Stimulated activated naive CD8-positive, alpha-beta T cell treated with anti-CD3 and anti-CD28 coated beads, Interleukin-15, amount 100 ng/mL, for 72 hours (primary cell): Measurements from ENCODE around the gene TOMM20.

Experiments
- ATAC-seq: fragments of 150-1000 bp; cut with Tn5 transposase; 2 replicates; pipeline ENCODE4 v1.10.0; 2021; ENCODE audit warnings: mild to moderate bottlenecking, moderate library complexity
- DNase-seq, 2 donors: peaks; one replicate each; pipeline ENCODE4 v3.0.0; 2021 to 2022
- H3K27ac Mint-ChIP-seq, 2 donors: one replicate each; pipeline ENCODE4 v1.8.0; 2022; ENCODE audit warnings: mild to moderate bottlenecking in 2 of 2, mixed read lengths in 2 of 2, moderate library complexity in 2 of 2
- H3K27me3 Mint-ChIP-seq: one replicate; pipeline ENCODE4 v1.8.0; 2022; ENCODE audit warnings: mixed read lengths
- H3K4me1 Mint-ChIP-seq: one replicate; pipeline ENCODE4 v1.8.0; 2022; ENCODE audit warnings: mild to moderate bottlenecking, mixed read lengths
- H3K4me3 Mint-ChIP-seq, 2 donors: one replicate each; pipeline ENCODE4 v1.8.0; 2022; ENCODE audit warnings: mild to moderate bottlenecking in 2 of 2, mixed read lengths in 2 of 2, moderate library complexity in 1 of 2
- H3K9me3 Mint-ChIP-seq, 2 donors: one replicate each; pipeline ENCODE4 v1.8.0; 2022; ENCODE audit warnings: mixed read lengths in 2 of 2

The TOMM20 gene

GRCh38 chr1:235149824-235150223 lies 21.2 kb upstream of the TOMM20 start:
- Mint-ChIP-seq H3K27me3 (no peaks in the 10 kb centered on the region), H3K9me3 (no peaks in the 10 kb centered on the region), H3K27ac (no peak overlapping the region), H3K4me3 (no peak overlapping the region), H3K4me1 (peaks cover 44% of the 10 kb centered on the region)
- ATAC-seq (no peak), DNase-seq (no peak)

- H3K27ac Mint-ChIP-seq = no peak overlapping the region
- DNase-seq (no peak), ATAC-seq (peak; percentile 33)
- no peaks in the 10 kb centered on the region for H3K27me3 Mint-ChIP-seq
- H3K9me3 Mint-ChIP-seq = no peaks in the 10 kb centered on the region
- peaks cover 31% of the 10 kb centered on the region for H3K4me1 Mint-ChIP-seq
- H3K4me3 Mint-ChIP-seq = no peak overlapping the region
These were observed 18.6 kb upstream of the TOMM20 start for GRCh38 chr1:235147269-235147668.

GRCh38 chr1:235145639-235146038 lies 17.0 kb upstream of the TOMM20 start:
- no peak for DNase-seq

GRCh38 chr1:235142991-235143390 lies 14.4 kb upstream of the TOMM20 start:
- no peak for DNase-seq
- no peak overlapping the region for H3K27ac Mint-ChIP-seq
- no peak for ATAC-seq
- peaks cover 39% of the 10 kb centered on the region for H3K4me1 Mint-ChIP-seq
- H3K4me3 Mint-ChIP-seq = no peak overlapping the region
- H3K27me3 Mint-ChIP-seq = no peaks in the 10 kb centered on the region
- H3K9me3 Mint-ChIP-seq = no peaks in the 10 kb centered on the region

More at GRCh38 chr1:235145639-235146038, 17.0 kb upstream of the TOMM20 start:
- Mint-ChIP-seq H3K9me3 (no peaks in the 10 kb centered on the region), H3K4me3 (no peak overlapping the region), H3K4me1 (peaks cover 27% of the 10 kb centered on the region), H3K27me3 (no peaks in the 10 kb centered on the region), H3K27ac (peak overlapping the region in 1 of 2 donors; percentile 48)
- no peak for ATAC-seq

- H3K27me3 Mint-ChIP-seq = no peaks in the 10 kb centered on the region
- peaks cover 34% of the 10 kb centered on the region for H3K4me1 Mint-ChIP-seq
- H3K4me3 Mint-ChIP-seq = no peak overlapping the region
- no peak for DNase-seq
- H3K9me3 Mint-ChIP-seq = no peaks in the 10 kb centered on the region
- ATAC-seq = no peak
- H3K27ac Mint-ChIP-seq = peak overlapping the region; percentile 41 to 89
These were observed 10.7 kb upstream of the TOMM20 start for GRCh38 chr1:235139315-235139714.

- Mint-ChIP-seq H3K9me3 (no peaks in the 10 kb centered on the region), H3K4me3 (no peak overlapping the region), H3K4me1 (peaks cover 34% of the 10 kb centered on the region), H3K27ac (peak overlapping the region; percentile 75 to 89), H3K27me3 (no peaks in the 10 kb centered on the region)
- DNase-seq (no peak), ATAC-seq (peak; percentile 55)
These were observed 10.2 kb upstream of the TOMM20 start for GRCh38 chr1:235138821-235139220.

- no peak for DNase-seq
- Mint-ChIP-seq H3K4me1 (peaks cover 30% of the 10 kb centered on the region), H3K4me3 (no peak overlapping the region), H3K9me3 (no peaks in the 10 kb centered on the region), H3K27ac (no peak overlapping the region), H3K27me3 (no peaks in the 10 kb centered on the region)
- no peak for ATAC-seq
These were observed 7.5 kb upstream of the TOMM20 start for GRCh38 chr1:235136111-235136510.

- Mint-ChIP-seq H3K4me3 (no peak overlapping the region), H3K4me1 (peaks cover 23% of the 10 kb centered on the region), H3K27ac (no peak overlapping the region), H3K9me3 (no peaks in the 10 kb centered on the region), H3K27me3 (no peaks in the 10 kb centered on the region)
- DNase-seq (no peak), ATAC-seq (no peak)
These were observed 5.5 kb upstream of the TOMM20 start for GRCh38 chr1:235134171-235134570.

- H3K4me1 Mint-ChIP-seq = peaks cover 19% of the 10 kb centered on the region
- no peak overlapping the region for H3K27ac Mint-ChIP-seq
These were observed 4.4 kb upstream of the TOMM20 start for GRCh38 chr1:235133086-235133485.

GRCh38 chr1:235131961-235132360 lies 3.3 kb upstream of the TOMM20 start:
- Mint-ChIP-seq H3K4me3 (no peak overlapping the region), H3K27me3 (no peaks in the 10 kb centered on the region), H3K27ac (no peak overlapping the region), H3K4me1 (peaks cover 17% of the 10 kb centered on the region), H3K9me3 (no peaks in the 10 kb centered on the region)
- ATAC-seq (no peak), DNase-seq (no peak)

More at GRCh38 chr1:235133086-235133485, 4.4 kb upstream of the TOMM20 start:
- ATAC-seq (no peak), DNase-seq (no peak)
- no peaks in the 10 kb centered on the region for H3K27me3 Mint-ChIP-seq
- H3K4me3 Mint-ChIP-seq = no peak overlapping the region
- H3K9me3 Mint-ChIP-seq = no peaks in the 10 kb centered on the region

- peaks cover 26% of the 10 kb centered on the region for H3K4me1 Mint-ChIP-seq
- no peak overlapping the region for H3K4me3 Mint-ChIP-seq
- no peak for DNase-seq
- ATAC-seq = no peak
- no peaks in the 10 kb centered on the region for H3K9me3 Mint-ChIP-seq
- no peaks in the 10 kb centered on the region for H3K27me3 Mint-ChIP-seq
- no peak overlapping the region for H3K27ac Mint-ChIP-seq
These were observed 2.2 kb upstream of the TOMM20 start for GRCh38 chr1:235130766-235131270.

- Mint-ChIP-seq H3K4me3 (peak overlapping the region; percentile 37 to 93), H3K9me3 (no peaks in the 10 kb centered on the region)
- no peak for ATAC-seq
These were observed 1.3 kb upstream of the TOMM20 start for GRCh38 chr1:235129774-235130570.

GRCh38 chr1:235127732-235128455 lies 743 bp downstream of the TOMM20 start:
- ATAC-seq (no peak), DNase-seq (peak in 1 of 2 donors; percentile 36)
- no peaks in the 10 kb centered on the region for H3K27me3 Mint-ChIP-seq
- no peaks in the 10 kb centered on the region for H3K9me3 Mint-ChIP-seq
- peak overlapping the region; percentile 93 to 98 for H3K4me3 Mint-ChIP-seq
- peaks cover 52% of the 10 kb centered on the region for H3K4me1 Mint-ChIP-seq
- peak overlapping the region; percentile 95 to 99 for H3K27ac Mint-ChIP-seq

More at GRCh38 chr1:235129774-235130570, 1.3 kb upstream of the TOMM20 start:
- no peak for DNase-seq
- H3K27me3 Mint-ChIP-seq = no peaks in the 10 kb centered on the region
- peaks cover 34% of the 10 kb centered on the region for H3K4me1 Mint-ChIP-seq
- H3K27ac Mint-ChIP-seq = peak overlapping the region in 1 of 2 donors; percentile 74

- Mint-ChIP-seq H3K27me3 (no peaks in the 10 kb centered on the region), H3K9me3 (no peaks in the 10 kb centered on the region), H3K27ac (peak overlapping the region; percentile 54 to 95), H3K4me3 (peak overlapping the region; percentile 93 to 98), H3K4me1 (peaks cover 59% of the 10 kb centered on the region)
- ATAC-seq (no peak), DNase-seq (no peak)
These were observed 1.4 kb downstream of the TOMM20 start for GRCh38 chr1:235127203-235127602.

- H3K27me3 Mint-ChIP-seq = no peaks in the 10 kb centered on the region
- H3K27ac Mint-ChIP-seq = peak overlapping the region in 1 of 2 donors; percentile 42
- peak overlapping the region; percentile 35 to 71 for H3K4me3 Mint-ChIP-seq
- ATAC-seq = no peak
- H3K9me3 Mint-ChIP-seq = no peaks in the 10 kb centered on the region
- no peak for DNase-seq
- peaks cover 64% of the 10 kb centered on the region for H3K4me1 Mint-ChIP-seq
These were observed 4.0 kb downstream of the TOMM20 start for GRCh38 chr1:235124665-235125064.

GRCh38 chr1:235124111-235124510 lies 4.5 kb downstream of the TOMM20 start:
- peak overlapping the region; percentile 35 to 69 for H3K4me3 Mint-ChIP-seq
- peak overlapping the region in 1 of 2 donors; percentile 42 for H3K27ac Mint-ChIP-seq
- DNase-seq (no peak), ATAC-seq (no peak)
- H3K9me3 Mint-ChIP-seq = no peaks in the 10 kb centered on the region
- H3K27me3 Mint-ChIP-seq = no peaks in the 10 kb centered on the region
- peaks cover 58% of the 10 kb centered on the region for H3K4me1 Mint-ChIP-seq
